Suppressor macrophage (primary cell): ENCODE results near the gene SLC12A4.

Experiments used
- DNase-seq, 4 experiments: peaks; one replicate each; pipeline ENCODE4 v3.0.0-alpha.2; 2020 to 2022

SLC12A4 gene

DNA sequence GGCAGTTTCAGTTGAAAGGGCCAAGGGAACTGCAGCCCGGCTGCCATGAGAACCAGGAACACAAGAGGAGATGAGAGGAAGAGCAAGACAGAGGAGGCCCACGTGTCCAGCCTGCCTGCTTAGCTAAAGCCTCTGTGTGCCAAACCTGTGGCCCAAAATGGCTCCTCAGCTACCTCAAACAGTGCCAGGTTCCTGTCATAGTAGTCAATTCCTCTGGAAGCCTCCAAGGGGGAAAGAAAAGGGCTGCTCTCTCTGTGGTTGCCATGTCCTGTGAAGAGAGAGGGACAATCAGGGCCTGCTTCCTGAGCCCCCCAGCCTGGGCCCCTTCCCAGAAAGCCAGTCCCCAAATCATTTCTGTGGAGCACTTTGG lies 5.2 kb downstream of the SLC12A4 start:
- DNase-seq = no peak

DNA sequence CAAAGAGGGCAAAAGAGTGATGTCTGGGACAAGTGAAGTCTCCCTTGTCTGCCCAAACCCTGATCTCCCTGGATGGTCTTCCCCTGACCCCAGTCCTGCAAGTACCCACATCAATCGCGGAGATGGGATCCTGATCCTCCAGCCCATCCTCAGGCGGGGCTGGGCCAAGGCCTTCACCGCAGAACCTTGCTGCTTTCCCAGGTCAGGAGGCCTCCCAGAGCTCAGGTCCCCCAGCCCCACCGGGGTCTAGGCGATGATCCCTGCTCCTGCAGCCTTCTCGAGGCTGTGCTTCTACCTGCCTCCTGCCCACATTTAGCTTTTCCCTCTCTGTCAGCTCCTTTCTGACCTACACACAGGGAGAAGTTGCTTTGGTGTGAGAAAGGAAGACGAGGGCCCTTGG lies 6.3 kb downstream of the SLC12A4 start:
- no peak for DNase-seq

DNA sequence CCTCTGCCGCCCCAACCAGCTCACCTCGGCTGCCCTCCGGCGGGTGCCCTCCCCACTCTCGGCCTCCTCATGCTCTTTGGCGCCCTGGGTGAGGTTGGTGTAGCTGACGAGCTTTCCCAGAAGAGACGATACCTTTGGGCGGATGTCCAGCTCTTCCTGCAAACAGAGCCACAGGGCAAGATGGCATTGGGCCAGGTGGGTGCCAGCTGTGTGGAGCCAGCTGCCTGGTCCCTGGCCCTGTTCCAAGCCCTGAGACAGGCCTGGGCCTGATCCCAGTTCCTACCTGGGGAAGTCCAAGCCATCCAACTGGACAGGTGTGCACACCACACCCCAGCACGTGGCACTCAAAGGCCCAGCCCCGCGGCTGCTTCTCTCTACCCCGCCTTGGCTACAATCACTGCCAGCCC lies 6.9 kb downstream of the SLC12A4 start:
- DNase-seq = no peak

DNA sequence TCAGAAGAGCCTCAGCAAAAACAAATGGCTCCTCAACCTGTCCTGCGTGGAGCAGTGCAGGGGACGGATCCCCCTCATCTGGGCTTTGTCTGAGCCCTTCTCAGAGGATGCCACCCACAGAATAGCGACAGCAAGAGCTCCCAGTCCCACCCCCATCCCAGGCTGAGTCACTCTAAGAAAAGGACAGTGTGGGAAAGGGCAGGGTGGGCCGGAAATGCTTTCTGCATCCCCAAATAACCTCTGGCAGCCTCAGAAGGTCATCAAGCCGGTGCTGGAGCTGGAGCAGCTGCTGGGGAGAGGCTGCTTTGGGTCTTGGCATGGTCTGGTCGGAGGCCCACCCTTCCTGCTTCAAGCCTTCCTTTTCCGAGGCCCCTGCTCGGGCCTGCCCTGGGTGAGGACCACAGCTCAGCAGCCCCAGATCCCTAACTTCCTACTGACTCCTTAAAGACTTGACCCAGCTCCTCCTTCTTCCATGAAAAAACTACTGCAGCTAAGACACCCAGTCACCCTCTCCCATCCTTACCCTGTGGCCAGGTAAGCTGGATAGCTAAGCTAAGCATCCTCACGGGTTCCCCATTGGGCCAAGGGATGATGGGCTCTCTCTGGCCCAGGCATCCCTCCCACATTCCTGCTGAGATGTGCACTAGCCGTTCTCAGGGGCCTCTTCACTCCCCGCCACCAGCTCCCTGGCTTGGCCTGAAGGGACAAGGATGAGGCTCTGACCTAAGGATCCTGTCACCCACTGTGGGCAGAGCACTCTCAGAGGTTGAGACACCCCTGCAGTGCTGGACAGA lies 8.7 kb downstream of the SLC12A4 start:
- no peak for DNase-seq

DNA sequence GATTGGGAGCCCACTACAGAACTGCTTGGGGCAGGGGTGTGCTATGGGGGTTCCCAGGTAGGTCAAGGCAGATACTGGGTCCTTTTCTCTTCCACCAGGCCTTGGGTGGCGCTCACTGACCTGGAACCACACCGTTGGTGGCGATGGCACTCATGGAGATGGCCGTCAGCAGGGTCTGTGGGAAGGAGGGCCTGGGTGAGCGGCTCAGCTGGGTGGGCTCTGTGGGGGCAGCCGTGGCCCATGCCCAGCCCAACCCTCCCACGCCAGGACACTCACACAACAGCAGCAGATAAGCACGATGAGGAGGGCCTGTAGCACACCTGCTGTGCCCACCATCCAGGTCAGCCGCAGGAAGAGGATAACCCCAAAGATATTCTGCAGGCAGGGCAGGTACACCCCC lies 10.8 kb downstream of the SLC12A4 start:
- no peak for DNase-seq

DNA sequence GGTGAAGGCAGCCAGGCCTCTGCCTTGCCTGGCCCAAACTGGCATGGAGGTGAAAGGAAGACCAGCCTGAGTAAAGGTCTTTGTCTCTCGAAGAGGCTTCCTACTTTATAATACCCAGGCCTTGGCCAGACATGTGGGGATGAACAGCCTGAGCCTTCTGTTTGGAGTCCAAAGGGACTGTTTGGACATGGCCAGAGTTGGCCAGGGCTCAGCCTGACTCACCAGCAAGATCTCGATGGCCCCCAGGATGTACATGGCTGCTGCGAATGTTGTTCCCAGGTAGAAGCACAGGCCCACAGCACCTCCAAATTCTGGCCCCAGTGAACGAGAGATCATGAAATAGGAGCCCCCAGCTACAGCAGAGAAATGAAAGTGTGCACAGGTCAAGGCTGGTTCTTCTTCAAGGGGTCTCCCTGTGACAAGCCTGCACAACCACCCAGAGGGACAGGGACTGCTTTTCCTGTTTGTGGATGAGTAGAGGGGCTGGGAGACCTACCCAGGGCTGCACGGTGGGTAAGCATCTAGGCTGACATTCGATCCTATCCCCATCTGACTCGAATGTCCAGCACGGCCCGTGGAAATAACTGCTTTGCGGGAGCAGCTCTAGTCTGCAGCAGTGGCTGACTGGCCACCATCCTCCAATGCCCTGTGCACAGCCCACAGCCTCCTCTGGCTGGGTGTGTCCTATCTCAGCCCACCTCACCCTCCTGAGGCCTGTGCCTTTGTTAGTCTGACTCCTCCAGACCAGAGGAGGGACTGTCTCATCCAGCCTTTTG lies 13.8 kb downstream of the SLC12A4 start:
- DNase-seq = no peak

DNA sequence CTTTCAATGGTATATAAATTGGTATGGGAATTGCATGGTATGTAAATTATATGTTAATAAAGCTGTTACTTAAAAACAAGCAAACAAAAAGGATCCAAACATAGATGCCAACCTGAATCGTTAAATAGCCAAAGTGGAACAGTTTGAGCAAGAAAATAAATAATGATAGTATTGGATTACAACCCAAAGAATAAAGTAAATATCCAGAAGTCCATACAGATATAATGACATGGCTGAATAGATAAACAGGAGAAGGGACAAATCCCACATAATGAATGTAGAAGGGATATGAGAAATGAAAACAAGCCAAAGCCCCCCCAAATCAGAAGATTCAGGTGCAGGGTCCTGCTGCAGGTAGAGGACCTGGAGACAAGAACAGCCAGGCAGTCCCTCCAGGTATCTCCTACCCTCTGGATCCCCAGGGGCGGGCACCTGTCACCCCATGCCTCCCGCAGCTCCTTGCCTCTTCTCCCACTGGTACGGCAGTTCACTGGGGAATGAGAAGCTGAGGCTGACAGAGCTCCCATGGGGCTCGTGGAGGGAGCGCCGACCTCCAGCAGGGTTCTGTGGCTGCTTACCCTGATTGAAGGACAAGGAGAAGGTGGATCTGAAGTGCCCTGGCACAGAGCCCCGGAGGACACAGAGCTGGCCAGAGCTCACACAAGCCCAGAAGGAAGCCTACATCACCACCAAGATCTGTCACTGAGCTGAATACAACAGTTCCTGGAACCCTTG lies 14.6 kb downstream of the SLC12A4 start:
- DNase-seq = no peak

DNA sequence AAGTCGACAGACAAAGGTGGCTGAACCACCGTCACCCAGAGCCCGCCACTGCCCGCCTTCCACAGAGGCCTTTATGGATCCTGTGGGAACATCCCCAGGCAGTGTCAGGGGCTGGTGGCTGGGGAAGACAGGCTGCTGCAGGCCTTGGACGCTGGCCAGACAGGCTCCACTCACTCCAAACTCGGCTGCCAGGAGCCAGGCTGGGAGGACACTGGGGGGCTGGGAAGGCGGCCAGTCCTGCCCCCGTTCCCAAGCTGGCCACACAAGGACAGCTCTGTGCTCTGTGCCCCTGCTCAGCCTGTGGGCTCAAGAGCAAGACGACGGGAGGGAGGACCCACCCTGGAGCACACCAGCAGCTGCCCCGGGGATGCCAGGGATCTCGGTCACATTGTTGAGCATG lies 17.0 kb downstream of the SLC12A4 start:
- DNase-seq = no peak

DNA sequence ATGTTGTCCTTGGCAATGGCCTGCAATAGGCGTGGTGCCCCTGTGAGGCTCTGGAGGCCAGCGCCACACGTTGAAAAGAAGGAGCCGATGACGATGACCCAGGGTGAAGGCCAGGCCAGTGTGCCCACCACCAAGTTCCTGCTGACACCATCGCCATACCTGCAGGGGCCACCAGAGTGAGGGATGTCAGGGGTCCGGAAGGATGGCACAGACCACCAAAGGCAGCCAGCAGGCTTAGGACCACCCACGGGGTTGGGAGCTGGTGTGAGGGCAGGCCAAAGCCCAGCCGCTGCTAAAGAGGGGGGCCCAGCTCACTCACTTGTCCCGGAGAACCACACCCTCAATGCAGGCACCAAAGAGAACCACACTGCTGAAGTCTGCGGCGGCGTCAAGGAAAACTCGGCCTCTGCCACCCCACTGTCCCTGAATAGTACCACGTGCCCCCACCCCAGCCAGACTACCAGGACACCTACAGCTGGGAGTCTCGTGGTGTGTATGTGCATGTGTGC lies 18.0 kb downstream of the SLC12A4 start:
- DNase-seq = no peak

DNA sequence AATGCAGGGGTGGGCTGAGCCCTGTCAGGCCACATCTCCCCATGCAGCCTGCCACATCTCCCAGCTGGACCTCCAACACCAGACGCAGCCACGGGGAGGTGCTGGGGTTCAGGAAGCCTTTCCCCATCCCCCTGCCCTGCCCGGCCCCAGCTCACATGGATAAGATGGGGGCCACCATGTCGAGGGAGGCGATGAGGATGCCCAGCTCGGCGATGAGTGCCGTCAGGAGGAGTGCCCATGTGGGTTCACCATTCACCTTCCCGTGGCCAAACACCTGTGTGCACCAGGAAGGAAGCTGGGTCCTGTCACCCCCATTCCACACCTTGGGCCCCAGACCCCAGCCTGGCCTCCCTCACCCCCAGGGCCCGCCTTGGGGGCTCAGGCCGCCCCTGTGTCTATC lies 18.8 kb downstream of the SLC12A4 start:
- no peak for DNase-seq

DNA sequence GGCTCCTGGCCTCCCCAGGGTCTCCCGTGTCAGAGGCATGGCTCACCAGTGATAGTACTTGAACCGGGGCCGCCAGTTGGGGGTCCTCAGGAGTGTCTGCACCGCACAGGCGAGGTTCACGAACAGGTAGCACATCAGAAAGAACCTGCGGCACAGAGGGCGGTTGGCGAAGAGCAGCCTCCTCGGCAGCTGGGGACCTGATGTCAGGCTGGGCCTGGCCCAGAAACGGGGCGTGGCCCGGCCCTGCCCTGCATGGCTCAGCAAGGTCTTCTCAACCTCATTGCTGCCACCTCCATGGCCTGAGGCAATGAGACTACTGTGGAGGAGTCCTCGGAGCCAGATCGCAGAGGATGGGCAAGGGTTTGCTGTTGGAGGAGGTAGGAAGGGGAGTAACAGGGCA lies 20.4 kb downstream of the SLC12A4 start:
- no peak for DNase-seq

DNA sequence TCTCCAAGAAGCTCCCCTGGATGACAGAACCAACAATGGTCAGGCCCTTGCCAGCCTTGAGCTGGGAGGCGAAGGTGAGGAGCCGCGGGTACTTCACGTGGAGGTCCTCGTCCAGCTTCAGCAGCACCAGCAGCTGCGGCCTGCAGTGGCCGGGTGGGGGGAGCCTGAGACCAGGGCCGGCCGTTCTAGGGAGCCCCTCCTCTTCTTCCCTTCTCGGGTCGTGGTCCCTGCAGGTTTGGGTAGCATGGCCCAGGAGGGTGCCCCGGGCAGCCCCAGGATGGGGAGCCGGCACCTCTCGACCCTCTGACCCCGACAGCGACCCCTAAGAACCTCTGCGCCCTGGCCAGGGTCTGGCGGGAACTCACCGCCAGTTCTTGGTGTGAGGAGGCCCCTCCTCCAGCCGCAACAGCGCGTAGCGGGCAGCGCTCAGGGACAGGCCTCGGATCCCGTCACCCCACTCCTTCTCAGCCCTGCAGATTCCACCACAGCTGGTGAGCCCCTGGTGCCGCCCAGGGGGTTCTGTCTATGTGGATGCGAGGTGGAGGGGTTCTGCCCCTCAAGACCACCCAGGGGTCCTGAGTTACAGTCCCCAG lies 21.4 kb downstream of the SLC12A4 start:
- no peak for DNase-seq

DNA sequence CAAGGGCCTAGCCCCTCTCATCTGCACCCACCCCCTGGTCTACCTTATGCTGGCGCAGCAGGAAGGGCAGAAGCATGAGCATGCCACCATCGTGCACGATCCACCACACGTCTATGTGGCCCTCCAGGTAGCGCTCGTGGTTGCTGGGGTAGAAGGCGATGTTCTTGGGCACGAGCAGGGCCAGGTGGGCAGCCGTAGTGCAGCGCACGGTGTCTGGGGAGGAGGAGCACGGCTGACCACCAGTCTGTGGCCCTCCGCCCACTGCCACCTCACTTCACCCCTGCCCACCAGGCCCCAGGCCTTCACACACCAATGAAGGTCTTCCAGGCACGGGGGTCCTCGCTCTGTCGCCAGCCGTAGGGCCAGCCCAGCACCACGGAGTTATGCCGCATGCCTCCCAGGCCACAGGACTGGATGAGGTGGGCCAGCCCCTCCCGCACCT lies 22.3 kb downstream of the SLC12A4 start:
- no peak for DNase-seq

DNA sequence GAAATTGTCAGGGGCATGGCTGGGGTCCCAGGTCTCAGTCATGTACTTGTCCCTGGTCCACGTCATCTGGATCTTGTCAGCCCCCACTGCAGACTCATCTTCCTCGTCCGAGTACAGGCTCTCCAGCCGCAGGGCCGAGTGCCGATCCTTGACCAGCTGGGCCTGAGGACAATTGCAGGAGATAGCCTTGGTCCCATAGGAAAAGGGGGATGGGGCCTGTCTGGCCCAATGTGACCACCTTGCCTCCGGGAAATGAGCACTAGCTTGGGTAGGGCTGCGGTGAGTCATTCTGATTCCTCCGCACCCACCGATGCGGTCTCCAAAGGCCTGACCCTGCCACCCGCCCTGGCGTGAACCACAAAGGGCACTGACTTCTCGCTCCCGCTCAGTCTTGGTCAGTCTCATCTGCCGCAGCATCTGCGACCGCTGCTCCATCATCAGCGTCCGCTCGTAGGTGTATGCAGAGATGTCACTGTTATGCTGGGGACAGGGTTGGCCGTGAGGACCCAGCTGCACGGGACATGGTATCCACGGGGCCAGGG lies 23.0 kb downstream of the SLC12A4 start:
- DNase-seq = no peak

DNA sequence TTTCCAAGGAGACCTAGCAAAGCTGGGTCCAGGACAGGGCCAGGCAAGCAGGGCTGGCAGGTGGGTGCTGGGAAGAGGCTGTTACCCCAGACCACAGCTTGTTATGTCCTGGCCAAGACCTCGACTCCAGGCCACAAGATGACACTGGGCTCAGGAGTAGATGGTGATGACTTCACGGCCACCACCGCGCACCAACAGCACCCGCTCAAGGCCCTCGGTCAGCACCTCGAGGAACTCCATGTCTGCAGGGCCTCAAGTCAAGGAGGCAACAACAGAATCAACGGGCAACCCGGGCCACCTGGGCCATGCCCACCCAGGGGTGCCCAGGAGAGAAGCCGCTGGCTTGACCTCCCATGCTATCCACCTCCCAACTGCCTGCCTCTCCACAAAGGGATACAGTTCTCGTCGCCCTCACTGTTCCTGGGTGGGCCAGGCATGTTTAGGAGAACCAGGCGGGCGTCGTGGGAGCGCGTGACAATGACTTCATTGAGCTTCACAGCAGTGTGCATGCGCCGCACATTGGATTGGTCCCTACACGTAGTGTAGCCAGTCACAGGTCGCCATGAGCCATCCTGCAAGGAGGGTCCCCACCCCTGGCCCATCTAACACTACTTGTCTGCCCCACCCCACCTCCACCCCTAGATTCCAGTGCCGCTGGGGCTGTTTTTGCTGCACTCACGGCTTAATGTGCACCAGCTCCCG lies 23.6 kb downstream of the SLC12A4 start:
- no peak for DNase-seq

DNA sequence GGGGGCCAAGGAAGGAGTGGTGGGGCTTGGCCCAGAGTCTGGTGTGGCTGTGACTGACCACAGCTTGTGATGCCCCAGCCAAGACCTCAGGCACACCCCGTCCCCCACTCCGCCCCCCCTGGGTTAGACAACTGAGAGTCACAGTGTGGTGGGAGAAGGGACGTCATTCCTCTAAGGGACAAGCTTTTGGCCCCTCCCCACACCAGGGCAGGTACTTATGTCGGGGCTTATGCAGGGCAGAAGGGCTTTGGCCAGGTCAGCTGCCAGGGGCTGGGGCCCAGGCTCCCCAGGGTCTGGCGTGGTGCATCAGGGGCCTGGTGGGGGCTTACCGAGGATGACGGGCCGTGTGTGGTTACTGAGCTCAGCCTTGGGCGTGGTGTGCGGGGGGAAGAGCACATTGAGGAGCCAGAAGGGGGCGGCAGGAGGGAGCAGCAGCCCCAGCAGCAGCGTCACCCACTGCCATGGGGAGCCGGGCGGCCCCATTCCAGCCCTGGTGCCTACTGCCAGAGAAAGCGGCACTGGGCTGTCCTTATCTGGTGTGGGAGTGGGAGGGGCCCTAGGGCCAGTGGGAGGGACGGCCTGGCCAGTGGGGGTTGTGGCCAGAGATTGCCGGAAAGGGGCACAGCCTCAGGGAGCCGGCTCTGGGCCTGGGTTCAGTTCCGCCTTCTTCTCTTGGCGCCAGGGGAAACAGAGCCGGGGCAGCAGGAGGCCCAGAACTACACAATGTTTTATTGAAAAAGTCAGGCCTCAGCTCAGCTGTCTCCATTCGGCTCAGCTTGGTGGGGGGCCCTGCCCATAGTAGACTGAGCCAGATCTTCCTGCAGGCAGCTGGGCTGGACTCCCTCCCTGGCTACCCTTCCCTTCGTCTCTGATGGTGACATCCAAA lies 24.6 kb downstream of the SLC12A4 start, which contains the start of gene LCAT:
TSS of gene LCAT (minus strand) at position 502 of the 886 bp plus-strand sequence. CDS start at position 483, 19 bp downstream.
- DNase-seq = no peak

DNA sequence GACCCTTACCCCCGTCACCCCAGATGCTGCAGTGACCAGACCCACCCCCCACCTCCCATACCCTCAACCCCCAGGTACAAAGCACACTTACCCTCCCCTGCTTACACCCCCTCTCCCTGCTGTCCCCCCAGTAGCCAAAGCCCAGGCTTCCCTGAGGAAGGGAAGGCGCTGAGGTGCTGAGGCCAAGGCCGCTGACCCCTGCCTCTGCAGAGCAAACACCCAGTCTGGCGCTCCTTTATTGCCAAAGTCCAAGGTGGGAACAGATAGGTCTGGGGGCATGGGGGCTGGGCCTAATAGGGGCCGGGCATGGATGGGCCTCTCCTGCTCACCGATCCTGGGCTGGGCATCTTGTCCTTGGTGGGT lies 25.2 kb downstream of the SLC12A4 start:
- DNase-seq = no peak

DNA sequence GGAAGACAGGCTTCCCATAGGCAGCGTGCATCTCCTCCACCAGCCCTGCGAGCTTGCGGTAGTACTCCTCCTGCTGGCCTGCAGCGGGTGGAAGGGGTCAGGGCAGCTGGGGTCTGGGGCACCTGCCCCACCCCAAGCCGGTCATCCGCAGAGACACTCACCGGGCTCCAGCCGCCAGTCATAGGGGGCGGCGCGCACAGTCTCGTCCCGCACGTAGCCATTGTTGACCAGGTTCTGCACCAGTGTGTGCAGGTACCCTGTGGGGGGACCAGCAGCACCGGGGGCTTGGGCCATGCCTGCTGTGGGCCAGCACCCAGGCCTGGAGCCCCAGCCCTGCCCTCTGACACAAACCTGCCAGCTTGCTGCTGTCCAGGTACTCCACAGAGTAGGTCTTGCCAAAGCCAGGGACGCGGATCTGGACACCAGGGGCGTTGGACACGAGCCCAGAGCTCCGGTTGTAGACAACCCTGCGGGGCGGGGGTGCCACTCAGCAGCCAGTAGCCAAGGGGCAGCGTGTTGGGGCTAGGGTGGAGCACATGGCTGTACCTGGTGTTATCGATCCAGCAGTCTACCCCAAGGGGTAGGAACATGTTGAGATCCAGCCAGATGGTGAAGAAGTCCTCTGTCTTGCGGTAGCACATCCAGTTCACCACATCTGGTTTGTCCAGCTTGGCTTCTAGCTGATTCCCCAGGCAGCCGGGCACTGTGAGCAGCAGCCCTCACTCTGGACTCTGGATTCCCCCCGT lies 25.8 kb downstream of the SLC12A4 start:
- DNase-seq = no peak

DNA sequence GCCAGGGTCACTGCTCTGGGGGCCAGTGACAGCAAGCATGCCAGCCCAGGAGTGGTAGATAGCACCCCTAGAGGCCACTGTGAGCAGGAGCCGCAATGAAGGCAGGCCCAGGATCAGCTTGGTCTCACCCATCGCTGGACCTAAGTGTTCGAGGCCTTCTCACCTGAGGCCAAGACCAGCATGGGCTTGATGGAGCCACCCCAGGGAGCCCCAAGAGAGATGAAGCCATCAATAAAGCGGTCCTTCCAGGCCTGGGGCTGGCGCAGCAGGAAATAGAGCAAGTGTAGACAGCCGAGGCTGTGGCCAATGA lies 26.3 kb downstream of the SLC12A4 start:
- DNase-seq = peak; percentile 31 to 59 (median 48)
